ENCODE measurements around the gene METTL23.
"Not testable (repeated sequence)": the region's sequence is repeated elsewhere in the genome, so short reads cannot be mapped to it uniquely, and the experiment has no call there.

Gene METTL23

GRCh38 chr17:76706817-76707216 lies 19.8 kb upstream of the METTL23 start:
- no peak overlapping the region for H3K27ac ChIP-seq (ENCODE audit: low read depth in 2 of 2, low read length in 2 of 2)
- H3K36me3 ChIP-seq (ENCODE audit: control insufficient read depth in 2 of 2, insufficient read depth in 2 of 2, low read length in 2 of 2): no peaks in the 10 kb centered on the region
- H3K4me1 ChIP-seq (ENCODE audit: control insufficient read depth in 2 of 2, insufficient read depth in 2 of 2, low read length in 2 of 2): peaks cover 8 to 11% of the 10 kb centered on the region in 2 donors
- no peak overlapping the region for H3K4me3 ChIP-seq (ENCODE audit: low read length in 2 of 2)
- no peak overlapping the region for H3K9ac ChIP-seq (ENCODE audit: low read depth in 1 of 2, low read length in 2 of 2)
- H3K27me3 ChIP-seq (ENCODE audit: control insufficient read depth in 2 of 2, insufficient read depth in 2 of 2, low read length in 2 of 2): no peaks in the 10 kb centered on the region
- no peaks in the 10 kb centered on the region for H3K9me3 ChIP-seq (ENCODE audit: control insufficient read depth in 2 of 2, low read length in 2 of 2)

- Histone ChIP-seq H3K9me3 (ENCODE audit: control insufficient read depth in 2 of 2, low read length in 2 of 2) (no peaks in the 10 kb centered on the region), H3K27ac (ENCODE audit: low read depth in 2 of 2, low read length in 2 of 2) (peak overlapping the region; percentile 76 to 84), H3K4me1 (ENCODE audit: control insufficient read depth in 2 of 2, insufficient read depth in 2 of 2, low read length in 2 of 2) (peaks cover 8 to 11% of the 10 kb centered on the region in 2 donors), H3K27me3 (ENCODE audit: control insufficient read depth in 2 of 2, insufficient read depth in 2 of 2, low read length in 2 of 2) (no peaks in the 10 kb centered on the region), H3K36me3 (ENCODE audit: control insufficient read depth in 2 of 2, insufficient read depth in 2 of 2, low read length in 2 of 2) (no peaks in the 10 kb centered on the region), H3K9ac (ENCODE audit: low read depth in 1 of 2, low read length in 2 of 2) (peak overlapping the region in 1 of 2 donors; percentile 15), H3K4me3 (ENCODE audit: low read length in 2 of 2) (peak overlapping the region in 1 of 2 donors; percentile 63)
Measured at GRCh38 chr17:76707985-76708807, 18.4 kb upstream of the METTL23 start.

- Histone ChIP-seq H3K27me3 (ENCODE audit: control insufficient read depth in 2 of 2, insufficient read depth in 2 of 2, low read length in 2 of 2) (no peaks in the 10 kb centered on the region), H3K4me1 (ENCODE audit: control insufficient read depth in 2 of 2, insufficient read depth in 2 of 2, low read length in 2 of 2) (peaks cover 8 to 11% of the 10 kb centered on the region in 2 donors), H3K9ac (ENCODE audit: low read depth in 1 of 2, low read length in 2 of 2) (peak overlapping the region; percentile 47 to 53), H3K27ac (ENCODE audit: low read depth in 2 of 2, low read length in 2 of 2) (peak overlapping the region; percentile 76 to 84), H3K9me3 (ENCODE audit: control insufficient read depth in 2 of 2, low read length in 2 of 2) (no peaks in the 10 kb centered on the region), H3K36me3 (ENCODE audit: control insufficient read depth in 2 of 2, insufficient read depth in 2 of 2, low read length in 2 of 2) (peaks cover 6 to 7% of the 10 kb centered on the region in 2 donors), H3K4me3 (ENCODE audit: low read length in 2 of 2) (peak overlapping the region; percentile 51 to 63)
Measured at GRCh38 chr17:76709077-76709950, 17.3 kb upstream of the METTL23 start.

GRCh38 chr17:76709951-76710862 lies 16.4 kb upstream of the METTL23 start:
- peaks cover 8 to 11% of the 10 kb centered on the region in 2 donors for H3K4me1 ChIP-seq (ENCODE audit: control insufficient read depth in 2 of 2, insufficient read depth in 2 of 2, low read length in 2 of 2)
- H3K27ac ChIP-seq (ENCODE audit: low read depth in 2 of 2, low read length in 2 of 2): peak overlapping the region; percentile 76 to 84
- H3K4me3 ChIP-seq (ENCODE audit: low read length in 2 of 2): peak overlapping the region; percentile 51 to 63
- H3K36me3 ChIP-seq (ENCODE audit: control insufficient read depth in 2 of 2, insufficient read depth in 2 of 2, low read length in 2 of 2): peaks cover 6 to 11% of the 10 kb centered on the region in 2 donors
- not testable (repeated sequence) for H3K9me3 ChIP-seq (ENCODE audit: control insufficient read depth in 2 of 2, low read length in 2 of 2); H3K27me3 ChIP-seq (ENCODE audit: control insufficient read depth in 2 of 2, insufficient read depth in 2 of 2, low read length in 2 of 2)
- peak overlapping the region; percentile 38 to 53 for H3K9ac ChIP-seq (ENCODE audit: low read depth in 1 of 2, low read length in 2 of 2)

GRCh38 chr17:76710863-76711611 lies 15.6 kb upstream of the METTL23 start, which contains the start of gene MXRA7:
TSS of gene MXRA7 (minus strand) at chr17:76710965. CDS start at chr17:76710946, 19 bp downstream.
- Histone ChIP-seq H3K4me1 (ENCODE audit: control insufficient read depth in 2 of 2, insufficient read depth in 2 of 2, low read length in 2 of 2) (peaks cover 10 to 11% of the 10 kb centered on the region in 2 donors), H3K9me3 (ENCODE audit: control insufficient read depth in 2 of 2, low read length in 2 of 2) (no peaks in the 10 kb centered on the region), H3K9ac (ENCODE audit: low read depth in 1 of 2, low read length in 2 of 2) (peak within 1 kb of the TSS; percentile 38 to 53), H3K36me3 (ENCODE audit: control insufficient read depth in 2 of 2, insufficient read depth in 2 of 2, low read length in 2 of 2) (peaks cover 14 to 19% of the 10 kb centered on the region in 2 donors), H3K4me3 (ENCODE audit: low read length in 2 of 2) (peak within 1 kb of the TSS; percentile 51 to 69), H3K27ac (ENCODE audit: low read depth in 2 of 2, low read length in 2 of 2) (peak within 1 kb of the TSS; percentile 76 to 84), H3K27me3 (ENCODE audit: control insufficient read depth in 2 of 2, insufficient read depth in 2 of 2, low read length in 2 of 2) (no peaks in the 10 kb centered on the region)

- H3K4me3 ChIP-seq (ENCODE audit: low read length in 2 of 2); H3K27ac ChIP-seq (ENCODE audit: low read depth in 2 of 2, low read length in 2 of 2); H3K9ac ChIP-seq (ENCODE audit: low read depth in 1 of 2, low read length in 2 of 2); H3K27me3 ChIP-seq (ENCODE audit: control insufficient read depth in 2 of 2, insufficient read depth in 2 of 2, low read length in 2 of 2); H3K9me3 ChIP-seq (ENCODE audit: control insufficient read depth in 2 of 2, low read length in 2 of 2): not testable (repeated sequence)
- Histone ChIP-seq H3K36me3 (ENCODE audit: control insufficient read depth in 2 of 2, insufficient read depth in 2 of 2, low read length in 2 of 2) (peaks cover 25 to 32% of the 10 kb centered on the region in 2 donors), H3K4me1 (ENCODE audit: control insufficient read depth in 2 of 2, insufficient read depth in 2 of 2, low read length in 2 of 2) (peaks cover 10 to 11% of the 10 kb centered on the region in 2 donors)
Measured at GRCh38 chr17:76712321-76712720, 14.3 kb upstream of the METTL23 start.

- peaks cover 9 to 10% of the 10 kb centered on the region in 2 donors for H3K4me1 ChIP-seq (ENCODE audit: control insufficient read depth in 2 of 2, insufficient read depth in 2 of 2, low read length in 2 of 2)
- no peaks in the 10 kb centered on the region for H3K27me3 ChIP-seq (ENCODE audit: control insufficient read depth in 2 of 2, insufficient read depth in 2 of 2, low read length in 2 of 2)
- H3K36me3 ChIP-seq (ENCODE audit: control insufficient read depth in 2 of 2, insufficient read depth in 2 of 2, low read length in 2 of 2): peaks cover 34 to 42% of the 10 kb centered on the region in 2 donors
- no peaks in the 10 kb centered on the region for H3K9me3 ChIP-seq (ENCODE audit: control insufficient read depth in 2 of 2, low read length in 2 of 2)
- H3K27ac ChIP-seq (ENCODE audit: low read depth in 2 of 2, low read length in 2 of 2): no peak overlapping the region
- no peak overlapping the region for H3K4me3 ChIP-seq (ENCODE audit: low read length in 2 of 2)
- no peak overlapping the region for H3K9ac ChIP-seq (ENCODE audit: low read depth in 1 of 2, low read length in 2 of 2)
Measured at GRCh38 chr17:76713765-76714164, 12.9 kb upstream of the METTL23 start.

- no peak overlapping the region for H3K9ac ChIP-seq (ENCODE audit: low read depth in 1 of 2, low read length in 2 of 2)
- no peak overlapping the region for H3K4me3 ChIP-seq (ENCODE audit: low read length in 2 of 2)
- H3K9me3 ChIP-seq (ENCODE audit: control insufficient read depth in 2 of 2, low read length in 2 of 2): no peaks in the 10 kb centered on the region
- H3K27me3 ChIP-seq (ENCODE audit: control insufficient read depth in 2 of 2, insufficient read depth in 2 of 2, low read length in 2 of 2): no peaks in the 10 kb centered on the region
- H3K36me3 ChIP-seq (ENCODE audit: control insufficient read depth in 2 of 2, insufficient read depth in 2 of 2, low read length in 2 of 2): peaks cover 40 to 47% of the 10 kb centered on the region in 2 donors
- H3K4me1 ChIP-seq (ENCODE audit: control insufficient read depth in 2 of 2, insufficient read depth in 2 of 2, low read length in 2 of 2): peaks cover 9 to 10% of the 10 kb centered on the region in 2 donors
- no peak overlapping the region for H3K27ac ChIP-seq (ENCODE audit: low read depth in 2 of 2, low read length in 2 of 2)
Measured at GRCh38 chr17:76714336-76714735, 12.3 kb upstream of the METTL23 start.
